Endothelial cell of hepatic sinusoid (primary cell): ENCODE data around the gene ERBB4.
"Not testable (repeated sequence)": the region's sequence is repeated elsewhere in the genome, so short reads cannot be mapped to it uniquely, and the experiment has no call there.

ENCODE experiments used
- in situ Hi-C: cut with HindIII; loops from 2 replicates; pipeline ENCODE4 v1.10.0; 2017; ENCODE audit warnings: low sequenced_read_pairs

The ERBB4 gene

DNA sequence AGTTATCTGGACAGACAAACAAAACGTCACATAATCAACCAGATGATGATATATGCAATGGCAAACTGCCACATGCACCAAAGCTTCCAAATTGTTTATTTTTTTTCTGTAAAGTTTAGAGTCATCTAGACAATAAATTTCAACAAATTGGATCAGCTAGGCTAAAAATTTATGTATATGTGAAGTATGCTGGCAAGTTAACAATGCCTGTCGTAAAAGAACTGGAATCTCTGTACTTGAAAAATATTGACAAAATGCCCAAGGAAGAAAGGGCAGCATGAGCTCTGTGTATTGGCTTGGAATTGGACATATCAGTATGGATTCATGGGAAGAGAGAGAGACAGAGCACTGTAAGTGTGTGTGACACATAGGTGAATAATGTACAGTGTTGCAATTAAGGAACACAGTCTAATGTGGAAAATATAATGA is 309.8 kb downstream of the ERBB4 start:
- in situ Hi-C loops: no loop called here

DNA sequence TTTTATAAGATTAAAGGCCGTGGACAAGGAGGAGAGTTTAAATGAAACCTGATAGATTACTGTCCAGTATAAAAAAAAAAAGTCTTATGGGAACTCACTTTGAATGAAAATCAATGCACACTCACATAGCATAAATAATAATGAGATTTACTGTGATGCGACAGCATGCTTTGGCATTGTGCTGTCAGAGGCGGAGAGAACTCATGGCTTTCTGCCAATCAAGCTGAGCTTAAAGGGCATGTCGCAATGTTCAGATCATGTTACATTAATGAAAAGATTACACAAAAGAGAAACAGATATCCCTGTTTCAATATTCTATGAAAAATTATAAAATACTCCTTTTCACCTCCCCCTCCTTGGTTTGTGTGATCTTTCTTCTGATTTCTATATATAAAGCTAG is 310.8 kb downstream of the ERBB4 start:
- in situ Hi-C loops: no loop called here

DNA sequence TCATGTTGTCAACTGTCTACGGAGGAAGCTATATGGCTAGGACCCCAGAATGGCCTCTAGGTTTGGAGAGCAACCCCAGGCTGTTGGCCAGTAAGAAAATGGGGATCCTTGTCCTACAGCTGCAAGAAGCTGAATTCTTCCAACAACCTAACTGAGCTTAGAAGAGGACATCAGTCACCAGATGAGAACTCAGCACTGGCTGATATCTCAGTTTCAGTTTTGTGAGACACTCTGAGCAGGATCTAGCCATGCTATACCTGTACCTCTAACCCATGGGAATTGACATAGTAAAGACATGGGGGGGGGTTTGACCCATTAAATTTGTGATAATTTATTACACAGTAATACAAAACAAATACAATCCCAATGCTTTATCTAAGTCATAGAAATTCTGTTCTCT is 312.5 kb downstream of the ERBB4 start:
- in situ Hi-C loops: no loop called here

DNA sequence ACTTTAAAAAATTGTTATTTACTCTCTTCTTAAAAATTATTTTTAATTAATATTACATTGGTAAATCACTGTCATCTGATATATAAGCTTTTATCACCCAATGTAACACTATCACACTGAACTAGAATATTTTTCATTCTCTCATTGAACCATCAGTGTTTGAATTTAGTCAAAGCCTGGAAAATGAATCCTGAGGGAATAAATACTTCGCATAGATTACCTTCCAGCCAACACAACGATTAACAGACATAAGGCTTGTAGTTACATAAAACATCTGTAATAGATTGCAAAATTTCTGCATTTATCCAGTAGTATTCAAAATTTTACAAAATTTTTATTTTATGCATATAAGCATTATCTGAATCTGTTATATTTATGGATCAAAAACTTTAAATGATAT is 314.9 kb downstream of the ERBB4 start:
- in situ Hi-C loops: no loop called here

DNA sequence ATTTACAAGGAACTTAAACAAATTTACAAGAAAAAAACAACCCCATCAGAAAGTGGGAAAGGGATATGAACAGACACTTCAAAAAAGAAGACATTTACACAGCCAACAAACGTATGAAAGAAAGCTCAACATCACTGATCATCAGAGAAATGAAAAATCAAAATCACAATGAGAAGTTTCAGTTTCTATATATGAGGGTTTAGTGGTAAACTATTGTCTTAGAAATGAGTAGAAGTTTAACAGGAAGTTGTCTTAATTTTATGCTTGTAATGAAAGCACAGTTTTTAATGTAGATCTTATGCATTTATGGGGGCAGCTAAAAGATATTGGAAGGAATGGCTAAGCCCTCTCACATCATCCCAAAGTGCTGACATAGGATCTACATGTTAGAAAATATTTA is 325.4 kb downstream of the ERBB4 start:
- in situ Hi-C loops: no loop called here

DNA sequence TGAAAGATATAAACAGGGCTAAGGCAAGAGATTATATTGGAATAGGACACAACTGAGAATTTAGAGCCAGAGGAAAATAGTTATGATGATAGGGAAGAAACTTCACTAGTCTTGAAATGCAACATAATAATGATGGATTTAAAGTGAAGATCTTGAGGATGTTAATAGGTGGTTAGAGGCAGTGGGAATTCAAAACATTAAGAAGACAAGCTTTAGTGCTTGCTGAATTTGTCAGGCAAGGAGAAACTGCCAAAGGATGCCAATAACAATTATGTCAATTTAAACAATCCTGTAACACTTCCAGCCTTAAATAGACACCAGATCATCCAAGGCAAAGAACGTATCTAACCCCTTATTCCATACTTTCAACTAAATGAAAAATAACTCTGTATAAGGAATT is 330.1 kb downstream of the ERBB4 start:
- in situ Hi-C loops: no loop called here

DNA sequence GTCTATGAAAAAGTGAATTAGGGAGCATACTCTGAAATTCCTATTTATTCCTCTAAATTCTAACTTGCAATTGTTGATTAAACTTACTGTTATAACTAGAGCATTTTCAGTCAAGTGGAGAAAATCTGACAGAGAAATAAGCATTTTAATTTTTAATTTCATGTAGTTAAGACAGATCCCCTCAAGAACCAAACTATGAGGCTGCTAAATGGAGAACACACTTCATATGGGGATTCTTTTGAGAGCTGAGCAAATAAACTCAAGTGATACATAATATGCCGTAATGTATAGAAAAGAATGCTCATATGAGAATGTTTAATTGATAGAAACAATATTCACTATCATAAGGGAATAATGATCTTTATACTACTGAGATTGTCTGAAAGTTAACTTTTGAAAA is 340.8 kb downstream of the ERBB4 start:
- in situ Hi-C loops: no loop called here

DNA sequence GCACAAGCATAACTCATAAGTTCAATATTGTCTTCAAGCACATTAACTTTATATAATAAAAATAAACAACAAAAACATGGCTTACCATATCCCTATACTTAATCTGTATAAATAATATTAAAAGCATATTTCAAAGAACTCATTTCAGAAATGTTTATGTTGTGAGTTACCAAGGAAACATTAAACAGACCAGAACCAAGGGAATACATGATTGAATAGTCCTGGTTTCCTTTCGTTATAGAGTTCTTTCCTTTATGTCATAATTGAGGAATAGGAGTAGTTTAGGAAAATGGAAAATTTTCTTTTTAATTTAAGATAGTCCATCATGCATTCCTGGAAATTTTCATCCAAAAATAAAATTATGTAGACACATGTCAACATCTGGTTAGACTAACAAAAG is 343.0 kb downstream of the ERBB4 start:
- in situ Hi-C loops: no loop called here

DNA sequence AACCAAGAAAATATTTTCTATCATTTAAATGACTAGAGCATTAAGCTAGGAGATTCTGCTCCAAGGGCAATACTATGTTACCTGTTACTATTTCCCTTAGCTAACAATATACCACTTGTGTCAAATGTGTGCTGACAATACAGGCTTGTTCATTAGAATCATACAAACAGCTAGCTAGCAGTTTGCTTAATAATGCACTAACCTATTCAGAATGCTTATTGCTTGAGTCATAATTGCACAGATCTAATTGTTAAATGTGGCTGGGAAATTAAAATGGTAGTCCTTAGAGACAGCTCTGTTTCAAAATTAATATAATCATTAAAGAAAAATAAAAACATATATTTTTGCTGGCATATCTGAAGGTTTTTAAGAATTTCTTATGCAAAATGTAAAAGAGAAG is 344.2 kb downstream of the ERBB4 start:
- in situ Hi-C loops: no loop called here

DNA sequence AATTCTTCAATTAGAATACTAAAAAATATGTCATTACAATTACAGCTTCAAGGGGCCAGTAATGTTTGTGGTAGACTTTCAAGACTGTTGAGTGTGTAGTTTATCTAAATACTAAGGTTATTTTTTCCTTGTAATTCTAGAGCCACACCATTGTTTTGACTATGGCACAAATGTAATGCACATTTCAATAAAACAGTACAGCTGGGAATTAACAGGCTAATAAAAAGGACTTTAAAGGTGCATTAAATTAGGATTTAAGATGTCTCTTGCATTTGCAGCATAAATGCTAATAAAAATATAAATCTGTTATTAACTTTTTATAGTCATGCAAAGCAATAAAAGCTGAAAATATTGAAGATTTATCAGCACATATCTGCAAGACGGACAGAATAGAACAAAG is 344.8 kb downstream of the ERBB4 start:
- in situ Hi-C loops: no loop called here

DNA sequence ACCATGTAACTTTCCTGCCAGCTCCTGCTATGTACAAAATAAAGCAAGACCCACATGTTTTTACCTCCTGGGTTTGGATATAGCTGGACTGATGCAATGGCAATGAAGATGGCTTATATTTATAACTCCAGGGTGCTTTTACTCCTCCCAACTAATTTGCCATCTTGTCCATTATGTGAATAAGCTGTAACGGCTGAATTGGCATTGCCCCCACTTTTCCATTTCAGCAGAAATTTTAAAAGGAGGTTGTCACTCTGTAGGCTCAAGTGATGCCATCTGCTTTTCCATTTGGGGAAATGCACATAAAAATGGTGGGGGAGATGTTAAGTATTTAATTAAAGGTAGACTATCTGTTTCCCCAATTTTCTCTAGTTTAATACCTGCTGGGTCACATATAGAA is 345.5 kb downstream of the ERBB4 start:
- in situ Hi-C loops: no loop called here

DNA sequence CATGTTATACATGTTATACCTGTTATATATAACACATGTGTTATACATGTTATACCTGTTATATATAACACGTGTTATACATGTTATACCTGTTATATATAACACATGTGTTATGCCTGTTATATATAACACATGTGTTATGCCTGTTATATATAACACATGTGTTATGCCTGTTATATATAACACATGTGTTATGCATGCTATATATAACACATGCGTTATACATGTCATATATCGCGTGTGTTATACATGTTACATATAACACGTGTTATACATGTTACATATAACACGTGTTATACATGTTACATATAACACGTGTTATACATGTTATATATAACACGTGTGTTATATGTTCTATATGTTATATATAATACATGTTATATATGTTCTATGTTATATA is 347.2 kb downstream of the ERBB4 start:
- in situ Hi-C loops: not testable (repeated sequence)

DNA sequence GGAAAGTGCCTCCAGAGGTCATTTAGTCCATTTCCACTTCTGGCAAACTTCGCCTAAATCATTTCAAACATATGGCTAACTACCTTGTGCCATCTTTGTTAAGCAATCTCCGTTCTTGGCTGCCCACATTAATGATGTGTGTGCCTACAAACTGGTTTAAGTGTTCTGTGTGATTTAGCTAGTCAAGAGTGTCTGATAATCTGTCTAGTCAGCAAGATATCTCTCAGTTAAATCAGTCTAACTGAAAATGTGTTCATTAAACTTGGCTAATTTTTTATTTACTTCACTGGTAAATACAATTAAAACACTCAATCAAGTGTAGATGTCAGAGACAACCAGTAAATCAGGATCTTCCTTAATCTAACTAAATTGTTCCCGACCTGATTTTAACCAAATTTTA is 352.4 kb downstream of the ERBB4 start:
- in situ Hi-C loops: no loop called here

DNA sequence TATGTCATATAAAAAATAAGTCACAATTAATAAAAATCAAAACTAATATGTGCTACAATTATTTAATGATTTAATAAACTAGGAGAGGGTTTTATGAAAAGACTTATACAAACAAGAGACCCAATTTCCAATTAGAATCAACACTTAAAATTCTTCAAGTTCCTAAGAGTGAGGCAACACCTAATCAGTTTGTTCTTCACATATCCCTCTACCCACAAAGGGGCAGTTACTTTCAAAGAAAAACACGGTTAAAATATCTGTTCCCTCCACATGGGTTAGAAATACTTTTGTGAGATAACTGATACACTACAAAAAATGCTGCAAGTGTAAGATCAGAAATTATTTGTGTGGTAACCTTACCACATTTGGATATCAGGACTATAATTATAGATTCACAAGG is 357.0 kb downstream of the ERBB4 start:
- in situ Hi-C loops: no loop called here

DNA sequence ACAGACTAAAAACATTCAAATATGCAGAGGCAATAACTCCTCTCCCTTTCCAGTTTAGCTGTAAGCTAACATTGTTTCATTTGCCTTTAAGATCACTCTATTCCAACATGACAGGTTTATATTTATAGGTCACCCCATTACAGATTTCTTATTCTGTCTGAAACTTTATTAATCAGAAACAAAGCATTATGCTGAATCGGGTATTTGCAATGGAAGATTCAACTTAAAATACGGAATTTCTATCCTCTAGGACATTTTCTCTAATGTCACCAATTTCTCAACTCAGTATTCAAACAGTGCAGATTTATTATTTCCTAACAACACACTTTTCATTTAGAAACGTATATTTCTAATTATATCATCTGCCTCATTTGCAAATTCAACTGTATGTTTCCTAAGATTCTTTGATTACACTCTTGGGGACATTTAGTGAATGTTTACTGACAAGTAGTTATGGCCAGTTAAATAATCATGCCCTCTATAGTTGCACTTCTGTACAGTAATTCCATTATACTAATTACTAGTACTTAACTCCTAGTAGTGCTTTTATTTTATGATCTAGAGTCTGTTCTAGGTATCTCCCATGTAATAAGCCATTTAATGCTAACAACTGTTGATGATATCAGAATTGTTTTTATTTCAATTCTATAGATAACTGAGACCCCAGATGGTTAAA is 358.1 kb downstream of the ERBB4 start:
- in situ Hi-C loops: no loop called here

DNA sequence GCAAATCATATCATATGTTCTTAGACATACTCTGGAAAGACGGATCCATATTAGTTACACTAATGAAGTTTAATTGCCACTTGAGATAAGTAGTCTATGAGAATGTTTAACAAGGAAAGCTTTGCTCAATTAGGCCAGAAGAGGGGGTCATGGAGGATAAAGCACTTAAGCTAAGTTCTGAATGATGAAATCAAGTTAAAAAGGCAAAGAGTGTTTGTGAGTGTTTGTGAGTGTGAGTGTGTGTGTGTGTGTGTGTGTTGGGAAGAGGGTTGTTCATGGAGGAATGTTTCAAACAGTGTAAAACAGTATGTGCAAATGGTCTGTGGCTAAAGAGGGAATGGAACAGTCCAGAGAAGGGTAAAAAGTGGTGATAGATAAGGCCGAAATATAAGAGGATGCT is 360.9 kb downstream of the ERBB4 start:
- in situ Hi-C loops: no loop called here

DNA sequence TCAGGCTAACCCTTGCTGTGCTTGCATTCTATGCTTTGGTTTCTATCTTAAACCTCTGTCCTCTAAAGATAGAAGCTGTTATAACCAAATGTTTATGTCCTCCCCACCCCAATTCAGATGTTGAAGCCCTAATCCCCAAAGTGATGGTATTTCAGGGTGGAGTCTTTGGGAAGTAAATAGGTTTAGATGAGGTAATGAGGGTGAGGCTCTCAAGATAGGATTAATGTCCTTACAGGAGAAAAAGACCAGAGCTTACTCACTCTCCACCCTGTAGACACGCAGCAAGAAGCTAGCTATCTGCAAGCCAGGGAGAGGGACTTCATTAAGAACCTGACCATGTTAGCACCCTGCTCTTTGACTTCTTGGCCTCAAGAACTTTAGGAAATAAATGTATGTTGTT is 362.5 kb downstream of the ERBB4 start:
- in situ Hi-C loops: no loop called here

DNA sequence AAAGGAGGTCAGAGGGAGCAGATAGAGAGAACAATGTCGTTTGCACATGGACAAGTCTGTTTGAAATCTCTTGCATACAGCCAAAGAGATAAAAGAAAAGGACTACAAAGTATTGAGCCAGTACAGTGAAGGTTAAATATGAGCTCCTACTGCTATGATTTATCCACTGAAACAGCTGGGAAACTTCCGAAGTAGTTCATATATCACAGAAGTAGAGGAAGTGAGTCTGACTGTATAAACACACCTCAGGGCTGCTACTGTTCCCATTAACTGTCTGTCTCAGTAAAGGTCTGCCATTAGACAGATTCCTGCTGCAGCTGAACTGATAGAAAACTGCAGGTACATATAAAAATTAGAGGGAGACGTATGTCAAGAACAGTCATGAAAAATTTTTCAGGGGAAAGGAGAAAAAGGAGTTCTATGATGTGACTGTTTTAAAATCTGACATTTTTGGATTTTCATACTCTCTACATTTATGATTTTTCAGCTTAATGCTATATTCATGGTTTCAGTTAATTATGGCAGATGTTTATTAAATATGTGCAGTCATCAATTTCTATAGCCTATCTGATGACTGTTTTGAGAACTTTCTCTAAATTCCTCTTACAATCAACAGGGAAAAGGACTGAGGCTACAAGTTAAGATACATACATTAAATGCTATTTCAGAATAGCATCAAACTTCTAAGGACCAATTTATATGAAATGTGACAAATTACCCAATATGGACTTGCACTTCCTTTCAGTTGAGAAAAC is 364.7 kb downstream of the ERBB4 start:
- in situ Hi-C loops: no loop called here

DNA sequence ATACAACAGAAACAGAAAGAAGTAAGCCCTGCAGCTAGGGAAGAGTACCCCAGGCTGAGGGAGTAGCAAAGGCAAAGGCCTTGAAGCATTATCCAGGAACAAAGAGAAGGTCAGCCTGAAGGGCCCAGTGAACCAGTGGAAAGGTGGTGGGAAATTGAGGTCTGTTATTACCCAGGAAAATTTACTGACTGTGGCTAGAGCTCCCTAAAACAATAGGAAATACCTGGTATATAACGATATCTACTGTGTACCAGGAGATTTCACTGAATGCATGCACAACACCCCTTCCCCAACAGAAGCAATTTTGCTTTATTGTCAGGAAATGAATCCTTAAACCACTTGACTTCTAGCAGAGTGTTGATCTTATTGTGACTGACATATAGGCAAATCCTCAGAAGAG is 365.3 kb downstream of the ERBB4 start:
- in situ Hi-C loops: no loop called here

DNA sequence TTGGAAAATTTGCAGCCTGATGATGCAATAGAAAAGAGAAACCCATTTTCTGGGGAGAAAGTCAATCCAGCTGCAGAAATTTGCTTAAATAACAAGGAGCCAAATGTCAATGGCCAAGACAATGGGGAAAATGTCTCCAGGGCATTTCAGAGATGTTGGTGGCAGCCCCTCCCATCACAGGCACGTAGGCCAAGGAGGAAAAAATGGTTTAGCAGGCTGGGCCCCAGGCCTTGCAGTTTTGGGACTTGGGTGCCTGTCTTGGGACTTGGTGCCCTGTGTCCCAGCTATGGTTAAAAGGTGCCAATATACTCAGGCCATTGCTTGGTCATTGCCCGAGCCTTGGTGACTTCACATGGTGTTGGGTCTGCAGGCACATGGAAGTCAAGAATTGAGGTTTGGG is 368.2 kb downstream of the ERBB4 start:
- in situ Hi-C loops: no loop called here

DNA sequence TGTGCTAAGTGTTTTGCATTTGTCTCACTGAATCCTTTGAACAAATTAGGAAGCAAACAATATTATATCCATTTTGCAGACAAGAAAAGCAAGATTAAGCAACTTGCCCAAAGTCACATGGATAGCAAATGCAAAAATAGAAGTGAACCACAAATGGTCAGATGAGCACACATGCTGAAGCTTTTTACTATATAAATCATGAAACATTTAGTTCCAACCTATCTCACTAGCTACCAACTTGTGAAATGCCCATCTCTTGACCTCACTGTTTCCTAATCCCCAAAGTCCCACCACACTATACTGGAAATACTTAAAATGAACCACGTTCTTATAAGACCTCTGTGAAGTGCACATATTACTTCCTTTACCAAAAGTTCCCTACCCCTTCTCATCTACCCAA is 380.5 kb downstream of the ERBB4 start:
- in situ Hi-C loops: loop anchor here (10.0 kb wide), 1 partner anchor 63 kb away; no protein-coding TSS in a partner anchor

DNA sequence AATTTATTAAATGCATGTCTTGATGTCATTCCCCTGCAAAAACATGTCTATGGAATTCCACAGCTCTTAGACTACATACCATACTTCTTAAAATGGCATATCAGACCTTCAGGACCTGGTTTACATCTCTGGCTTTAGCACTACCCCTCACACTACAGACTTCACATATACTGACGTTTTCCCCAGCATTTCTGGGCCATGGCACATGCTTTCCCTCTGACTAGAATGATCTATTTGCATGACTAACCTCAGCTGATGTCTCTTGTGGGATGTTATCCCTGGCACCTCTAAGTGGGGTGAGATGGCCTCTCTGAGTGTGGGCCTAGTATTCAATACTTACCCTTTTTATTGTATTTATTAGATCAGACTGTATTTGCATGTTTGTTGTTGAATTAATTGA is 381.6 kb downstream of the ERBB4 start:
- in situ Hi-C loops: loop anchor here (10.0 kb wide), 1 partner anchor 62 kb away; no protein-coding TSS in a partner anchor

DNA sequence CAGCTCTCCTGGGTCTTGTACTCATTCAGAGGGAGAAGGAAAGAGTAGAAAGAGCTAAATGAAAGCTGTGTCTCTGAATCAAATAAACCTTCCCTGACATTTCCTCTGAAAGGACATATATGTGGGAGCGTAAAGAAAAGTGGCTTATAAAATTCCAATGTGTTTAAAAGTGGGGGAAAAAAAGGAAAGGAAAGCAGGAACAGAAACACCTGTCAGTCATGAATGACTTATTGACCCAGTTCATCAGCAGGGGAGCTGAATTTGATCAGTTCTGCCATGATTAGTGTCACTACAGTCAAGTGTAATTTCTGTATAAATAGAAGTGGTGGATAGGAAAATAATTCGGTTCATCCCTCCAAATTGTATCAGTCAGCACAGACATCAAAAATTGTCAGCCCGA is 382.5 kb downstream of the ERBB4 start:
- in situ Hi-C loops: loop anchor here (10.0 kb wide), 1 partner anchor 61 kb away; no protein-coding TSS in a partner anchor
